Small intestine (tissue), 7 donors: ENCODE measurements around the gene SBNO2. TPM values are rescaled to one million over a fixed set of nuclear protein-coding genes. Genes with fewer than 3 reads are reported as not detected.
A peak's percentile ranks its signal among the peaks of the same experiment; 100 is the strongest.

Source experiments
- DNase-seq, 2 donors: peaks; one replicate each; pipeline versions ENCODE4 v3.0.0 to v3.0.0-alpha.2; 2013
- FAIRE-seq: peaks from 2 replicates; lab custom pipeline; 2012; peaks lifted over from hg19 to GRCh38; lab: Jason Lieb, UNC
- H3K27ac ChIP-seq, 3 donors: one replicate each; pipeline ENCODE4 v1.5.1; 2013; ENCODE audit warnings: low read length in 2 of 3, mild to moderate bottlenecking in 2 of 3, control low read depth in 1 of 3, inconsistent platforms in 1 of 3, low read depth in 1 of 3, moderate library complexity in 1 of 3
- H3K27me3 ChIP-seq, 3 donors: one replicate each; pipeline ENCODE4 v1.6.1; 2013; ENCODE audit warnings: low read length in 3 of 3, inconsistent platforms in 1 of 3; ENCODE audit not compliant: control insufficient read depth in 3 of 3, insufficient read depth in 3 of 3
- H3K36me3 ChIP-seq, 3 donors: one replicate each; pipeline ENCODE4 v1.6.1; 2013; ENCODE audit warnings: low read length in 3 of 3, inconsistent platforms in 1 of 3, low read depth in 1 of 3, mild to moderate bottlenecking in 1 of 3, moderate library complexity in 1 of 3; ENCODE audit not compliant: control insufficient read depth in 3 of 3, insufficient read depth in 2 of 3
- H3K4me1 ChIP-seq, 3 donors: one replicate each; pipeline ENCODE4 v1.6.1; 2013; ENCODE audit warnings: low read length in 2 of 3, inconsistent platforms in 1 of 3, low read depth in 1 of 3, mild to moderate bottlenecking in 1 of 3, moderate library complexity in 1 of 3; ENCODE audit not compliant: control insufficient read depth in 3 of 3, insufficient read depth in 2 of 3
- H3K4me3 ChIP-seq, 3 donors: one replicate each; pipeline ENCODE4 v1.5.1; 2013; ENCODE audit warnings: low read length in 3 of 3, control low read depth in 1 of 3, inconsistent platforms in 1 of 3, low read depth in 1 of 3, mild to moderate bottlenecking in 1 of 3, moderate library complexity in 1 of 3
- H3K9me3 ChIP-seq, 2 donors: one replicate each; pipeline ENCODE4 v1.6.1; 2013; ENCODE audit warnings: low read depth in 1 of 2, low read length in 1 of 2; ENCODE audit not compliant: control insufficient read depth in 2 of 2, insufficient read depth in 1 of 2
- WGBS, 3 donors: extraction: QIAGEN DNeasy Blood & Tissue Kit; methylation state at CpG; one replicate each; pipeline ENCODE4 v1.1.7; 2013; 5-methylcytosine and 5-hydroxymethylcytosine counted together
- polyA plus RNA-seq, 4 donors: library from polyadenylated mRNA; stranded (reverse) in 3 of 4; unstranded in 1 of 4; fragments of 200-250 nt in 3 of 4; fragments of 120-200 nt in 1 of 4; gene quantifications; one replicate each; pipeline versions ENCODE4 v1.2.1 to v1.2.3, GENCODE V29; 2013
- donor health status: healthy with polysubstance abuse.
- donor health status: control.
- donor health status: control.
- donor health status: Bipolar disorder and iron deficiency.
- donor health status: healthy.

SBNO2 gene
- polyA plus RNA-seq, 4 donors, result 19.7 to 32.1 (median 21.6) TPM

GRCh38 chr19:1167687-1168571 is 6.1 kb downstream of the SBNO2 start:
- peaks cover 0 to 26% (median 2%) of the 10 kb centered on the region in 3 donors for H3K4me1 ChIP-seq
- 86 to 87% (median 86%) methylated on average over 34 to 35 of the region's 35 CpGs for WGBS, 3 donors
- H3K9me3 ChIP-seq, result peaks cover 0 to 5% of the 10 kb centered on the region in 2 donors
- no peak overlapping the region for H3K4me3 ChIP-seq
- H3K27me3 ChIP-seq, result no peaks in the 10 kb centered on the region
- peaks cover 2 to 71% (median 4%) of the 10 kb centered on the region in 3 donors for H3K36me3 ChIP-seq
- FAIRE-seq (no peak), DNase-seq (no peak)
- H3K27ac ChIP-seq, result peak overlapping the region in 1 of 3 donors; percentile 77

GRCh38 chr19:1166872-1167573 is 7.0 kb downstream of the SBNO2 start:
- Histone ChIP-seq H3K4me1 (peaks cover 0 to 17% (median 2%) of the 10 kb centered on the region in 3 donors), H3K36me3 (peaks cover 2 to 73% (median 4%) of the 10 kb centered on the region in 3 donors), H3K4me3 (no peak overlapping the region), H3K27ac (no peak overlapping the region), H3K27me3 (no peaks in the 10 kb centered on the region), H3K9me3 (peaks cover 0 to 5% of the 10 kb centered on the region in 2 donors)
- FAIRE-seq (no peak), DNase-seq (no peak)
- 92 to 94% (median 93%) methylated on average over 33 of the region's 33 CpGs for WGBS, 3 donors

DNA sequence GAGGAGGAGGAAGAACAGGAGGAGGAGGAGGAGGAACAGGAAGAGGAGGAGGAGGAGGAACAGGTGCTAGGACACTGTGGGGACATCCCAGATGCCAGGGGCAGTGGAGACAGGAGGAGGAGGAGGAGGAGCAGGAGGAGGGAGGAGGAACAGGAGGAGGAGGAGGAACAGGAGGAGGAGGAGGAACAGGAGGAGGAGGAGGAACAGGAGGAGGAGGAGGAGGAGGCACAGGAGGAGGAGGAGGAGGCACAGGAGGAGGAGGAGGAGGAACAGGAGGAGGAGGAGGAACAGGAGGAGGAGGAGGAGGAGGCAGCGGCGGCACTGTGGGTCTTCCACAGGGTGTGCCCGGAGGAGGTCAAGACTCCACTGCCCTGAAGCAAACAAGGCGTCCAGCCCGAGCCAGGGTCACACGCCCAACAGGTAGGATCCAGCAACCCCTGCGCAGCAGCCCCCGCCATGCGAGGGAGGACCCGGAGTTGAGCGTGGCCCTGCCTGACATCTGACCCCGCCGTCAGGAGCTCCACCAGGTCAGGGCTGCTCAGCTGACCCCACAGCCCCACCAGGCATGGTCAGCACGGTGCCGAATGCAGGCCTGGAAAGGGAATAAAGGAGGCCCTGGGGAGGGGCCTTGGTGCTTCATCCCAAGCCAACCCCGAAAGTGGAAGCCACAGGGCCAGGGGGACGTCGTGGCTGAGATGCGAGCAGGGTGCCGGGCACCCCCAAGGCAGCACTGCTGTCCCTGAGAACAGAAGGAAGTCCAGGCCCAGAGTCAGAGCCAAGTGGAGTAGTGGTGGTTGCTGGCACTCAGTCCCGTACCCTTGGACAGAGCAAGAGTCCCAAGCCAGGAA is 9.2 kb downstream of the SBNO2 start:
- no peak for FAIRE-seq
- H3K36me3 ChIP-seq, result peaks cover 2 to 69% (median 4%) of the 10 kb centered on the region in 3 donors
- peaks cover 0 to 5% of the 10 kb centered on the region in 2 donors for H3K9me3 ChIP-seq
- H3K27me3 ChIP-seq, result no peaks in the 10 kb centered on the region
- H3K4me1 ChIP-seq, result peaks cover 0 to 8% (median 0%) of the 10 kb centered on the region in 3 donors
- H3K4me3 ChIP-seq, result no peak overlapping the region
- no peak overlapping the region for H3K27ac ChIP-seq
- no peak for DNase-seq
- WGBS, 3 donors, result 80 to 92% (median 90%) methylated on average over 20 to 21 of the region's 21 CpGs

DNA sequence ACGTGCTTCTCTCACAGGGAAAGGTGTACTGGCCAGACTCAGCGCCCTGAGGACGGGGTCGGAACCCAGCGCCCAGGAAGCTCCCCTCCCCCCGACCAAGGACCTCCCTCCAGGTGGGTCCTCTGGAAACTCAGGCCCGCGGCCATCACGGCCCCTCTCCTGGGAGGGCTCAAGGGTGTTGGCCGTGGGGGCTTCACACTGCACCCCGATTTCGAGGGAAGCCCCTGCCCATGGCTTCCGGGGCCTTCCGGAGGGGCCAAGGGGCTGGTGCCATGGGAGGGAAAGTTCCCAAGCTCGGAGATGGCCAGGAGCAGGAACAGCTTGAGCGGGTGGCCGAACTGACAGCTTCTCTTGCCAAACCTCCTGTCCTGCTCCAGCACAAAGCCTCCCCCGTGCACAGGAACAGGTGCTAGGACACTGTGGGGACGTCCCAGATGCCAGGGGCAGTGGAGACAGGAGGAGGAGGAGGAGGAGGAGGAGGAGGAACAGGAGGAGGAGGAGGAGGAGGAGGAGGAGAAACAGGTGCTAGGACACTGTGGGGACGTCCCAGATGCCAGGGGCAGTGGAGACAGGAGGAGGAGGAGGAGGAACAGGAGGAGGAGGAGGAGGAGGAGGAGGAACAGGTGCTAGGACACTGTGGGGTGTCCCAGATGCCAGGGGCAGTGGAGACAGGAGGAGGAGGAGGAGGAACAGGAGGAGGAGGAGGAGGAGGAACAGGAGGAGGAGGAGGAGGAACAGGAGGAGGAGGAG is 10.0 kb downstream of the SBNO2 start:
- 60 to 88% (median 79%) methylated on average over 12 to 20 of the region's 20 CpGs for WGBS, 3 donors
- Histone ChIP-seq H3K36me3 (peaks cover 2 to 62% (median 4%) of the 10 kb centered on the region in 3 donors), H3K4me1 (peaks cover 0 to 3% (median 0%) of the 10 kb centered on the region in 3 donors), H3K27me3 (no peaks in the 10 kb centered on the region), H3K4me3 (no peak overlapping the region), H3K9me3 (peaks cover 0 to 5% of the 10 kb centered on the region in 2 donors), H3K27ac (no peak overlapping the region)
- no peak for FAIRE-seq
- DNase-seq, result no peak

GRCh38 chr19:1163283-1163933 is 10.7 kb downstream of the SBNO2 start:
- Histone ChIP-seq H3K4me1 (no peaks in the 10 kb centered on the region), H3K36me3 (peaks cover 2 to 61% (median 4%) of the 10 kb centered on the region in 3 donors), H3K4me3 (no peak overlapping the region), H3K9me3 (peaks cover 0 to 5% of the 10 kb centered on the region in 2 donors), H3K27ac (no peak overlapping the region), H3K27me3 (no peaks in the 10 kb centered on the region)
- 90 to 95% (median 95%) methylated on average over 41 of the region's 41 CpGs for WGBS, 3 donors
- no peak for DNase-seq
- no peak for FAIRE-seq

DNA sequence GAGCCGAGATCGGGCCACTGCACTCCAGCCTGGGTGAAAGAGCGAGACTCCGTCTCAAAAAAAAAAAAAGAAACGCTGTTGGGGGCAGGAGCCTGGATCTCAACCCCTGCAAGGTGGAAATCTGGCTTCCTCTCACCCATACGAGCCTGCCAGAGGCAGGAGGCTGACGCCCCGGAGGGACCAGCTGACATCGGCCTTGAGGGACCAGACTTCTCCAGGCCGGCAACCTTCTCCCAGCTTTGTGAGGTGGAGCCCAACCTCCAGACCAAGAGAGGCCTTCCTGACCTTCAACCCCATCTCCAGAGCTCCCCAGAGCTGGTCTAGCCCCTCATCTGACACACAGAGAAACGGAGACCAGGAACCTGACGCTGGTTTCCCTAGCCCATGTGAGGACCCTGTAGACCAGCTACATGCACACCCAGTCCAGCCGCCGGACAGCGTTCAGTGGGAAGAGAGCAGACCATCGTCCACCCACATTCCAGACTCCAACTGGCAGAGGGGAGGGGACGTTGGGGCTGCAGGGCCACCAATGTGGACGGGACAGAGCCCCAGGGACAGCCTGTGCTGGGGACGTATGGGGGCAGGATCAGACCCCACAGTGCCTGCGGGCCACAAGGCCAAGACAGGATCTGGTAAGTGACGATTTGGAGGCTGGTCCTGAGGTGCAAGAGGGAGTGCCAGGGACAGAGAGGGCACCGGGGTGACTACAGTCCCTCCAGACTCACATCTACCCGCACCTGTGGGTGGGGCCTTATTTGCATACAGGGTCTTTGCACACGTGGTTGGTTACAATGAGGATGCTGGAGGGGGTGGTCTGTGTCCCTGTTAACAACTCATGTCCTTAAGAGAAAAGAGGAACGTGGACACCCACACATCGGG is 11.4 kb downstream of the SBNO2 start:
- H3K4me1 ChIP-seq, result no peaks in the 10 kb centered on the region
- no peak overlapping the region for H3K27ac ChIP-seq
- FAIRE-seq, result no peak

More for the DNA sequence above, 11.4 kb downstream of the SBNO2 start:
- H3K27me3 ChIP-seq, result no peaks in the 10 kb centered on the region
- no peak for DNase-seq
- H3K9me3 ChIP-seq, result peaks cover 0 to 5% of the 10 kb centered on the region in 2 donors
- 81 to 85% (median 84%) methylated on average over 21 to 26 of the region's 26 CpGs for WGBS, 3 donors
- no peak overlapping the region for H3K4me3 ChIP-seq
- H3K36me3 ChIP-seq, result peaks cover 2 to 61% (median 6%) of the 10 kb centered on the region in 3 donors
